Stimulated activated CD8-positive, alpha-beta memory T cell treated with anti-CD3 and anti-CD28 coated beads, Interleukin-7, amount 100 ng/mL, for 4 hours (primary cell): ENCODE data around the gene RIMKLA.

Experiments used
- DNase-seq, 2 donors: peaks; one replicate each; pipeline ENCODE4 v3.0.0-alpha.2; 2020; ENCODE audit warnings: low read depth in 2 of 2

RIMKLA gene

GRCh38 chr1:42427240-42427639 lies 46.6 kb downstream of the RIMKLA start:
- DNase-seq = no peak

- DNase-seq = no peak
Observed at GRCh38 chr1:42429603-42430002, 49.0 kb downstream of the RIMKLA start.

GRCh38 chr1:42430286-42431135 lies 49.9 kb downstream of the RIMKLA start:
- DNase-seq = no peak

- no peak for DNase-seq
Observed at GRCh38 chr1:42431514-42431913, 50.9 kb downstream of the RIMKLA start.

DNA sequence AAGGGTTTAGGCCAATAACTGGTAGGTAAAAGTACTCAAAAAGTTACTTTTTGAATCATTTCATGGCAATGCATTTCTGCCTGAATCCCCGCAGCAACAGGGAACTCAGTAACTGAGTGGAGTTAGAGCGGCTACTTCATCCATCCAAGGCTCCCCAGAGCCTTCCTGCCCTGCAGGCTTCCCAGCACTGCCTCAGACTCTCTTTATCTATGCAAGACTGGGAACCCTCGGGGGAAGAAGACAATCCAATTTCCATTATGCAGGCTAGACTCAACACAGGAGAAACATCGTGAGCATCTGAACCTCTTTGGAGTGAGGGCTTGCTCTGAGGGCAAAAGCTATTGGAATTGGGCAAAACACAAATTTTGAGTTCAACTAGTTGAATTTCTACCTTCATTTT lies 52.1 kb downstream of the RIMKLA start:
- DNase-seq = no peak

- no peak for DNase-seq
Observed at GRCh38 chr1:42433369-42433768, 52.8 kb downstream of the RIMKLA start.

GRCh38 chr1:42434340-42434739 lies 53.7 kb downstream of the RIMKLA start:
- no peak for DNase-seq

- DNase-seq = no peak
Observed at GRCh38 chr1:42439940-42440339, 59.3 kb downstream of the RIMKLA start.

- DNase-seq = no peak
Observed at GRCh38 chr1:42442662-42443061, 62.1 kb downstream of the RIMKLA start.

DNA sequence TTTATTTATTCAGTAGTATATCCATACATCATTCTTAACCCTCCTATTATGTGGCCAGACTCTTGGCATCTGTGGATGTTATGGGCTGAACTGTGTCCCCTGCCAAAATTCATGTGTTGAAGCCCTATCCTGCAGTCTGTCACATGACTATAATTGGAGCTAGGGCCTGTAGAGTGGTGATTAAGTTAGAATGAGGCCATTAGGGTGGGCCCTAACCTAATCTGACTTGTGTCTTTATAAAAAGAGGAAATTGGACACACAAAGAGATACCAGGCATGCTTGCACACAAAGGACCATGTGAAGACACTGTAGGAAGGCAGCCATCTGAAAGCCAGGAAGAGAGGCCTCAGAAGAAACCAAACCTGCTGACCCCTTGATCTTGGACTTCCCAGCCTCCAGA lies 68.7 kb downstream of the RIMKLA start:
- no peak for DNase-seq

DNA sequence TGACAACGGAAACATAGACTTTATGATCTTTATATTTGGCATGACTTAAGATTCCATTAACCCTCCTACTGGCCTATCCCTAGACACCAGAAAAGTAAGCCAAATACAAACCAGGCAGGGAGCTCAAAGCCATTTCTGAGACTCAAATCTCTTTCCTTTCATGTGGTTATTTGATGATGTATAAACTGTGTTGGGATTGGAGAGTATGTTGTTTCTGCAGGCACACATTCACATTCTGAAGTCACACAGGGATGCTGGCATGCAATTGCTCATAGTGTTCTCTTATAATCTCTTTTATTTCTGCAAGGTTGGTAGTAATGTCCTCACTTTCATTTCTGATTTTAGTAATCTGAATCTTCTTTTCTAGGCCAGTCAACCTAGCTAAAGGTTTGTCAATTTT lies 69.5 kb downstream of the RIMKLA start:
- no peak for DNase-seq

DNA sequence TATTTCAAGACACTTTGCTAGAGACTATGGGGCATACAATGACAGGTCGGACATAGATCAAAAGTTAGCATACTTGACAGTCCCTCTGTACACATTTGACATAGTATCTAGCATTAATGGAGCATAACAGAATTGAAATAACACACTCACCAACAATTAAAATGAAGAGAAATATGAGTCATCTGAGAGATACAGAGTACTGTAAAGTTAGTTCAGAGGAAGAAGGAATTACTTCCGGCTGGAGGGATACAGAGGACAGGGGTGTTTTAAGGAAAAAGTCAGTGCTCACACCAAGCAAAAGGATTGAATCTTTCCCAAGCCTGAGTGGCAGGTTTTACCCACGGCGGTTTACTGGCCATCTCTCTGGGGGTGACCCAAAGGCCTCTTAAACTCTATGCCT lies 72.8 kb downstream of the RIMKLA start:
- DNase-seq = no peak

DNA sequence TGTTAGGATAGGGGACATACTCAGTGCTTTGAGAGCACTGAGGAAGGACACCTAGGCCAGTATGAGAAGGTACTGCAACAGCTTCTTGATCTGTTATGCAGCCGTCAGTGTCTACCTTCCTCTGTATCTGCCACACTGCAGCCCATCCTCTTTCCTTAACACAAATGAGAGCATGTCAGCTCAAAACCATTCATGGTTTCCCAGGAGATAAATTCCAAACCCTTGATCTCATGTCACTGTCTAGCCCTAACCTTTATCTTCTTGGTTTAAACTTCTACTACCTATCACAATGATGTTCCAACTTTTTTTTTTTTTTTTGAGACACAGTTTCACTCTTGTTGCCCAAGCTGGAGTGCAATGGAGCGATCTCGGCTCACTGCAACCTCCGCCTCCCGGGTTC lies 73.8 kb downstream of the RIMKLA start:
- no peak for DNase-seq

GRCh38 chr1:42456010-42456753 lies 75.6 kb downstream of the RIMKLA start, which contains the start of the genes PPCS and ZMYND12:
TSS of gene PPCS (plus strand) at chr1:42456543. CDS start at chr1:42456566, 23 bp downstream.
TSS of gene ZMYND12 (minus strand) at chr1:42456022. CDS start at chr1:42455997, 25 bp downstream.
- peak; percentile 87 to 90 for DNase-seq

- peak; percentile 17 to 45 for DNase-seq
Observed at GRCh38 chr1:42456754-42457089, 76.1 kb downstream of the RIMKLA start.

DNA sequence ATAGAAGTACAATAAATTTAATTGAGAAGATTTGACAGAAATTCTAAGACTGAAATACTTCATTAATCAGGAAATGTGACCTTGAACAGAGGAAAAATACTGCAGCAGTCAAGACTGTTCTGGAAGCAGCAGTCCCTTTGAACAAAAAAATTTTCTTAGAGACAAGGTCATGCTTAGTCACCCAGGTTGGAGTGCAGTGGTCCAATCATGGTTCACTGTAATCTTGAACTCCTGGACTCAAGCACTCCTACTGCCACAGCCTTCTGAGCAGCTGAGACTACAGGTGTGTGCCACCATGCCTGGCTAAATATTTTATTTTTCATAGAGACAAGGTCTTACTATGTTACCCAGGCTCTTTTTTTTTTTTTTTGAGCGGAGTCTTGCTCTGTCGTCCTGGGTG lies 80.6 kb downstream of the RIMKLA start:
- no peak for DNase-seq

DNA sequence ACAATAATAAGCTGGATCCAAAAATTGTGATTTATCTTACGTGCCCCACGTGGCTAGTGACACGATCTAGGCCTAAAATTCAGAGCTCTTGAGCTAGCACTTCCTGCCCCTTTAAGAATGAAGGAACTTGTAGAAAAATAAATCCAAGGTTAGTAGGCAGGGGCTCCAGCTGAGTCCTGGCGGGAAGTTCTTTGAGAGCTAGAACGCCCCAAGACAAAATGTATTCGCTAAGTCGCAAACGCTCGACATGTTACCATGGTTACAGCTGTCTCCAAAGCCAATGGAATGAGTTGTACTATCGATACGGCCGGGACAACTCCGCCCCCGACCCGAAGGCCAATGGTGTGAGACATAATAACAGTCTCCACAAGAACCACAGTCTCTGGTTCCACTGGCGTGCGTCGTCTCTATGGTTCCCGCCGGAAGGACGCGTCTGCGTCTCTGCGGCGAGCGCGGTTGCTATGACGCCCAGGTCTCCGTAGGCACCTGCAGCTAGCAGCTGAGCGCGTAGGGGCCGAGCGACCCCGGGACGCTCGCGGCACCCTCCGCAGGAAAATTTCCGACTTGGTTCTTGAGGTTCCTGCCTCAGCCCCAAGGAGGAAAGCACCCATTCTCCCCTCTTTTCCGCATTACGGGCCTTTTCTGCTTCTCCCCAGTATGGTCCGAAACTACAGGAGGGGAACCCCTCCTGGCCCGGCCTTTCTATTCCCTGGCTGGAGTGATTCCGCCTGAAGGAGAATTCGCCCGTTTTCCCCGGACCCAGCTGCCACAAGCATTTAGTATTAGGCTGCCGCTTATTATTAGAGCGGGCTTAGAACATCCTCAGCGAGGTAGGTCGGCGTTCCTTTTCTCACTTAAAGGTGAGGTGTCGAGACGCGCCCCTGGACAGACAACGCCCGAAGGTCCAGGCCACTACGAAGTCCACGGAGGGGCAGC lies 82.5 kb downstream of the RIMKLA start, which contains the start of gene CCDC30:
Gene CCDC30, plus strand, starts transcription at position 459 of the 936 bp plus-strand sequence. CDS start 17,266 bp downstream, outside the sequence.
- peak; percentile 95 to 97 for DNase-seq

DNA sequence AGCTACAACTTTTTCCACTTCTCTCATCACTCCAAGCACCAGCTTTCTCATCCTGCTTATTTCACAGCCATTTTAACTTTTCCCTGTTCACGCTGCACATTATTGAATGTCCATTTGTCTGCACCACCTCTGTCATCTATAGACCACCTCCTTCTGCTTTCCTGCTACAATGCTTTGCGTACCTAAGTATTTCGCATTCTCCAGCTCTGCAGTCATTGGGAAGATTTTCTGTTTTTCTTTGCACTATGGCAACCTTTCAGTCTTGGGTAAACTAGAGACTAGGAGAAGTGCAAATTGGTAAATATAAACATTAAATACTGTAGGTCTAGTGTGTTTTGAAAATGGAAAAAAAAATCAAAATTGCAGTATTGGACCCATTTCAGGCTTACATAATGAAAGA lies 83.3 kb downstream of the RIMKLA start:
- no peak for DNase-seq

GRCh38 chr1:42466030-42466429 lies 85.4 kb downstream of the RIMKLA start:
- DNase-seq = no peak

DNA sequence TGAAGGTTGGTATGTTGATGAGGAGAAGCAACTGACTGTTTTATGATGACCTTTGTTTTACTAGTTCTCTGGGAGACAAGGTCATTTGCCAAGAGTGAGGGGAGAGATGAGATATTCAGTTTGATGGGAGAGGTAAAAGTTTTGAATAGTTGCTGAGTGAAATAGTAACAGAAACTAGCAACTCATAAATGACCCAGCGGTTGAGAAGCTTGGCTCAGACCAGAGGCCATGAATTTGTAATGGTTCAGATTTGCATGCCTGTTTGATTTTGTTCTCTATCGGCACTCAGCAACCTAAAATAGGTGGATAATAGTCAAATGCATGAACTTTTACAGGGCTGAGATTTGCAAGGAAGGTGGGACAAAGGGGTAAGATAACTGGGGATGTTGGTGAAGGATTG lies 89.1 kb downstream of the RIMKLA start:
- DNase-seq = no peak
